GM12874 (cell line): ENCODE results near the gene PREX1.

ENCODE experiments used
- CTCF ChIP-seq: IDR thresholded peaks from 2 replicates; pipeline ENCODE4 v1.5.1; 2011; ENCODE audit warnings: low read depth, mild to moderate bottlenecking, control low read depth, low read length, moderate library complexity; ENCODE audit not compliant: insufficient read depth

PREX1 gene

GRCh38 chr20:48770700-48771442 is 56.9 kb downstream of the PREX1 start:
- no peak for TF ChIP-seq CTCF

GRCh38 chr20:48769069-48769983 is 58.5 kb downstream of the PREX1 start:
- TF ChIP-seq CTCF, result no peak

- no peak for TF ChIP-seq CTCF
These were observed 60.5 kb downstream of the PREX1 start for GRCh38 chr20:48766961-48767960.

GRCh38 chr20:48766205-48766604 is 61.6 kb downstream of the PREX1 start:
- TF ChIP-seq CTCF, result no peak

GRCh38 chr20:48765359-48765758 is 62.4 kb downstream of the PREX1 start:
- TF ChIP-seq CTCF, result no peak

- no peak for TF ChIP-seq CTCF
These were observed 64.4 kb downstream of the PREX1 start for GRCh38 chr20:48763216-48763914.
